GM12873 (cell line): ENCODE data around the gene BRME1.

Source experiments
- TF ChIP-seq, protein P1 (sequence below): IDR thresholded peaks from 2 replicates; pipeline ENCODE4 v1.5.1; 2012; ENCODE audit warnings: low read depth, mild to moderate bottlenecking, moderate library complexity, low read length, control low read depth; ENCODE audit not compliant: insufficient read depth; ENCODE audit errors: missing control alignments

BRME1 gene

DNA sequence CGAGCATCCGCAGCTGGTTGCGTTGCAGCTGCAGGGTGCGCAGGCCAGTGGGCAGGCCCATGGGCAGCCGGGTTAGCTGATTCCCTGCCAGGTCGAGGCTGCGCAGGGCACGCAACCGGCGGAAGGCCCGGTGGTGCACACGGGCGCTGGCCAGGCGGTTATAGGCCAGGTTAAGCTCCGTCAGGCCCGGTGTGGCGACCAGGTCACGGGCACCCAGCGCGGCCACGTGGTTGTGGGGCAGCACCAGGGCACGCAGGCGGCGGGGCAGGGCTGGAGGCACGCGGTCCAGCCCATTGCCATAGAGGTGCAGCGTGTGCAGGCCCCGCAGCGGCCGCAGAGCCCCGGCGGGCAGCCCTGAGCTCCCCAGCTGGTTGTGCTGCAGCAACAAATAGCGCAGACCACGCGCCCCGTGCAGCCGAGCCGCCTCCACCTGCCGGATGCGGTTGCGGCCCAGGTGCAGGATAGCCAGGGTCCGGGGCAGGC lies 27.0 kb upstream of the BRME1 start:
- TF ChIP-seq, protein P1, sequence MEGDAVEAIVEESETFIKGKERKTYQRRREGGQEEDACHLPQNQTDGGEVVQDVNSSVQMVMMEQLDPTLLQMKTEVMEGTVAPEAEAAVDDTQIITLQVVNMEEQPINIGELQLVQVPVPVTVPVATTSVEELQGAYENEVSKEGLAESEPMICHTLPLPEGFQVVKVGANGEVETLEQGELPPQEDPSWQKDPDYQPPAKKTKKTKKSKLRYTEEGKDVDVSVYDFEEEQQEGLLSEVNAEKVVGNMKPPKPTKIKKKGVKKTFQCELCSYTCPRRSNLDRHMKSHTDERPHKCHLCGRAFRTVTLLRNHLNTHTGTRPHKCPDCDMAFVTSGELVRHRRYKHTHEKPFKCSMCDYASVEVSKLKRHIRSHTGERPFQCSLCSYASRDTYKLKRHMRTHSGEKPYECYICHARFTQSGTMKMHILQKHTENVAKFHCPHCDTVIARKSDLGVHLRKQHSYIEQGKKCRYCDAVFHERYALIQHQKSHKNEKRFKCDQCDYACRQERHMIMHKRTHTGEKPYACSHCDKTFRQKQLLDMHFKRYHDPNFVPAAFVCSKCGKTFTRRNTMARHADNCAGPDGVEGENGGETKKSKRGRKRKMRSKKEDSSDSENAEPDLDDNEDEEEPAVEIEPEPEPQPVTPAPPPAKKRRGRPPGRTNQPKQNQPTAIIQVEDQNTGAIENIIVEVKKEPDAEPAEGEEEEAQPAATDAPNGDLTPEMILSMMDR = no peak

DNA sequence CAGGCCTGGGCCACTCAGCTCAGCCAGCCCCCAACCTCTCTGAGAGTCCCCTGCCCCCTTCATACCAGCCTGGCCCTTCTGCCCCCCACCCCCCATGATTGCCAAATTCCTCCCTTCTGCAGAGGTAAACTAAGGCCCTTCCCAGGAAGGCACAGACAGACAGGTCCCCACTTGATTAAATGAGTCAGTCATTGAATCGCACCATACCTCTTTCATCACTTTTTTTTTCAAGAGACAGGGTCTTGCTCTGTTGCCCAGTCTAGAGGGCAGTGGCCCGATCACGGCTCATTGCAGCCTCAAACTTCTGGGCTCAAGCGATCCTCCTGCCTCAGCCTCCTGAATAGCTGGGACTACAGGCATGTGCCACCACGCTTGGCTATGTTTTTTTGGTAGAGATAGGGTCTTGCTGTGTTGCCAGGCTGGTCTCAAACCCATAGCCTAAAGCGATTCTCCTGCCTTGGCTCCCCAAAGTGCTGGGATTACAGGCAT lies 26.3 kb upstream of the BRME1 start:
- TF ChIP-seq, protein P1 = no peak

DNA sequence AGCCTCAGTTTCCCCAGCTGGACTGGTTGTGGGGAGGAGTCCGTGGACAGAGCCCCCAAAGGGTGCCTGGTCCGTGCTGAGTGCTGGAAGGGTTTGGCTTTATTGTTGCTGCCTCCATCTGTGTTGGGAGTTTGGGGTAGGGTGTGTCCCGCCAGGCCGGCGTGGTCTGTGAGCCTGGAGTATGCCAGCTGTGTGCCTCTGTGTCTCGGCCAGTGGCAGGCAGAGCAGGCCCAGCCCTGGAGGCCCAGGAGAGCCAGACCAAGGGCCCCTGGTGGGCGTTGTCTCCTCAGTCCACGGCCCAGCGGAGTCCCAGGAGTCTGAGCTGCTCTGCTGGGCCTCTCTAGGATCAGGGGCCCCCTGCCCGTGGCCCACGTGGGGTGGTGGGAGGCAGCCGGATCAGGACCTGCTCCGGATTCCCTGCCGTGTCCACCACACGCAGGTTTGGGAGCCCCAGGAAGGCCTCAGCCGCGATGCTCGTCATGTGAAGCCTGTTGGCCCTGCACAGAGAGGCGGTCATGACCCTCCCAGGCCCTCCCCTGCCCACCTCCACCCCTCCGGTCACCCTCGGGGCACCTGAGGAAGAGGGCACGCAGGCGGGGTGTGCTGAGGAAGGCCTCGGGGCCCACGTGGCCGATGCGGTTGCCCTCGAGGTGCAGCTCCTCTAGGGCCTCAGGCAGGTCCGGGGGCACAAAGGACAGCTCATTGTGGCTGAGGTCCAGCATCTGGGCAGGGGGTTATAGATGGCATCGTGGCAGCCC lies 25.7 kb upstream of the BRME1 start:
- TF ChIP-seq, protein P1 = no peak

DNA sequence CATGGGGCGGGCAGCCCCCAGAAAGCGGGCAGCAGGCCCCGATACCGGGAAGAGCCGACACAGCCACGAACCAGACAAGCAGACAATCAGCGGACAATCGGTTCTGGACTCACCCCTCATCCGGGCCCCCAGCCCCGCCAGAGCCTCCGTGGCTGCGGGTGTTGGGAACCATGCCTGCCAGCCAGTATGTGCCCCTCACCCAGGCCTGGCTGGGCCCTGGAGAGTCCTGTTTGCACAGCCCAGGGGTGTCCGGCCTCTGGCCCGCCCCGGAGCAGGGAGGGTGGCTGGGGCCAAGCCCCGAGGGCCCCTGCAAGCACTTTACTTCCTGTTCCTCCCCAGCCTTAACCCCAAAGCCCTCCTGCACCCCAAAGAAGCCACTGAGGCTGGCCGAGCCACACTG lies 24.5 kb upstream of the BRME1 start:
- TF ChIP-seq, protein P1 = no peak

DNA sequence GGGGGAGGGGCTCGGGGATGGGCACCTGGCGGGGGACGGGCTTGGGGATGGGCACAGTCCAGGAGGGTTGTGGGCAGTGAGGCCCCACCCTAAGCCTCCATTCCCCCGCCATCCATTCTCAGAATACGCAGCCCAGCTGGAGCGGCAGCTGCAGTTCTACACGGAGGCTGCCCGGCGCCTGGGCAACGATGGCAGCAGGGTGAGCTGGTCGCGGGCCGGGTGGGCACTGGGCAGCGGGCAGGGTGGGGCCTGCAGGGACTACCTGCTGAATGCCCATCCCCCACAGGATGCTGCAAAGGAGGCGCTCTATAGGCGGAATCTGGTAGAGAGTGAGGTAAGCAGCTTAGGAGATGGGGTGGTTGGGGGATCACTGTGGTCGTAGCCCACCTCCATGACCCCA lies 24.0 kb upstream of the BRME1 start:
- TF ChIP-seq, protein P1 = no peak

DNA sequence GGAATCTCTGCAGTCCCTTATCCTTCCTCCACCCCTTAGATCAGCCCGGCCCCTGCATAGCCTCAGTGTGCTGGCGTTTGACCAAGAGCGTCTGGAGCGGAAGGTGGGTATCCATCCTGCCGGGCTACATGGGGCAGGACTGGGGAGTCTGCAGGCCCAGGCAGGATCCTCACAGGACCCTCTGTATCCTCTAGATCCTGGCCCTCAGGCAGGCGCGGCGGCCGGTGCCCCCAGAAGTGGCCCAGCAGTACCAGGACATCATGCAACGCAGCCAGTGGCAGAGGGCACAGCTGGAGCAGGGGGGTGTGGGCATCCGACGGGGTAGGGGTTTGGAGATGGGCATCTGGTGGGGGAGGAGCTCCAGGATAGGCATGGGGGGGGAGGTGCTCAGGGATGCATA lies 23.4 kb upstream of the BRME1 start:
- TF ChIP-seq, protein P1 = no peak

DNA sequence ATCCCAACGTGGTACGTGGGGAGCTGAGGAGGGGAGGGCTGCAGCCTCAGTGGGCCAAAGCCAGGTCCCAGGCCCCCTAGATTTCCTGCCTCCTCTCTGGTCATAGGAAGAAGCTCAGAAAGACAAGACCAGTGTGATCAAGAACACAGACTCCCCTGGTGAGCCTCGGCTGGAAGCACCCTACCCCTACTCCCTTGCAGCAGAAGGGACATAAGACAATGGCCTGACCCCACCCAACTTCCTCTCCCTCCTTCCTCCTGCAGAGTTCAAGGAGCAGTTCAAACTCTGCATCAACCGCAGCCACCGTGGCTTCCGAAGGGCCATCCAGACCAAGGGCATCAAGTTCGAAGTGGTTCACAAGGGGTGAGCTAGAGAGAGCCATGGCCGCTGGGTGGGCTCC lies 20.8 kb upstream of the BRME1 start:
- TF ChIP-seq, protein P1 = no peak
